Ovary (tissue), 9 donors: Measurements from ENCODE around the gene FGFRL1. TPM values are rescaled to one million over a fixed set of nuclear protein-coding genes. Genes with fewer than 3 reads are reported as not detected.

Experiments used
- DNase-seq, 5 donors: peaks; one replicate each; pipeline ENCODE4 v3.0.0-alpha.2; 2019 to 2020
- H3K27ac ChIP-seq, 2 donors: fragments of 200-600 bp; one replicate each; pipeline versions ENCODE4 v1.5.1 to v1.8.0; 2019 to 2022
- H3K27me3 ChIP-seq: fragments of 200-600 bp; one replicate; pipeline ENCODE4 v1.8.0; 2022
- H3K36me3 ChIP-seq: fragments of 200-600 bp; sonication (generic); one replicate; pipeline ENCODE4 v1.5.1; 2019
- H3K4me1 ChIP-seq: one replicate; pipeline ENCODE4 v1.8.1; 2013; ENCODE audit warnings: mild to moderate bottlenecking, moderate library complexity; ENCODE audit not compliant: insufficient read depth
- H3K4me3 ChIP-seq: fragments of 200-600 bp; sonication (generic); one replicate; pipeline ENCODE4 v1.5.1; 2017
- H3K9me3 ChIP-seq, 2 donors: fragments of 200-600 bp in 1 of 2; sonication (generic) in 1 of 2; one replicate each; pipeline versions ENCODE4 v1.5.1 to v1.8.1; 2013 to 2019; ENCODE audit warnings: mild to moderate bottlenecking in 1 of 2, moderate library complexity in 1 of 2
- CTCF ChIP-seq, 3 donors: fragments of 450-650 bp in 2 of 3; fragments of 200-600 bp in 1 of 3; IDR thresholded peaks; one replicate each; pipeline versions ENCODE4 v1.5.1 to v1.8.0; 2016 to 2022; ENCODE audit warnings: antibody characterized with exemption in 3 of 3, mild to moderate bottlenecking in 1 of 3
- EP300 ChIP-seq: sonication (generic); formaldehyde crosslinking; IDR thresholded peaks from one replicate; pipeline ENCODE4 v1.6.1; 2017; ENCODE audit warnings: antibody characterized with exemption
- POLR2A ChIP-seq: fragments of 450-650 bp; IDR thresholded peaks from one replicate; pipeline ENCODE4 v1.6.1; 2017; ENCODE audit warnings: antibody characterized with exemption, mild to moderate bottlenecking, moderate library complexity
- WGBS, 3 donors: extraction: QIAGEN DNeasy Blood & Tissue Kit in 1 of 3; methylation state at CpG; one replicate each; pipeline versions ENCODE4 v1.1.5 to v1.1.7; 2013 to 2017; 5-methylcytosine and 5-hydroxymethylcytosine counted together
- intact Hi-C, 4 donors: fragments of 100-400 bp; cut with DNase I; formaldehyde crosslinking; loops; one replicate each; pipeline versions ENCODE4 v1.11.0 to v1.15.1; 2022 to 2023
- polyA plus RNA-seq, 2 donors: library from polyadenylated mRNA; stranded (reverse); fragments of 200-250 nt in 1 of 2; fragments of 350-450 nt in 1 of 2; fragmentation: Illumina TruSeq in 1 of 2; extraction: RNeasy Lipid Tissue Mini Kit (QIAGEN cat#74804) in 1 of 2; gene quantifications; one replicate each; pipeline ENCODE4 v1.2.3, GENCODE V29; 2013 to 2014
- total RNA-seq, 7 donors: library from RNA; depleted of rRNA in 2 of 7; stranded (reverse); fragments of >200 nt in 2 of 7; fragmentation: NEBNext Ultra II Directional in 3 of 7; extraction: Animal tissue kit (Norgen Biotek cat#: 25700) in 3 of 7; gene quantifications; one replicate each; pipeline versions ENCODE4 v1.1.0 to v1.2.4, GENCODE V29; 2016 to 2023
- donor health status: DM: no; HTN: no; CAD: no; lungs with moderate emphysema.
- donor health status: DM: no; HTN: no; CAD: no.
- donor health status: Bipolar disorder and iron deficiency.
- donor health status: DM: yes; HTN: yes; CAD: no.
- donor health status: DM: no; HTN: no; CAD: no.
- donor health status: DM: yes; HTN: yes; CAD: no.

FGFRL1 gene
- total and polyA plus RNA-seq, 9 donors: 23.4 to 59.1 (median 38.7) TPM

GRCh38 chr4:967113-968104 lies 44.0 kb upstream of the FGFRL1 start:
- Histone ChIP-seq H3K4me3 (no peak overlapping the region), H3K36me3 (no peaks in the 10 kb centered on the region), H3K9me3 (no peaks in the 10 kb centered on the region), H3K27me3 (no peaks in the 10 kb centered on the region), H3K27ac (no peak overlapping the region), H3K4me1 (peaks cover 4% of the 10 kb centered on the region)
- DNase-seq: no peak
- no peak for TF ChIP-seq POLR2A
- TF ChIP-seq CTCF (IDR thresholded peaks at IDR 0.05): no peak
- intact Hi-C loops: no loop called here
- WGBS, 3 donors: 42 to 52% (median 47%) methylated on average over 51 to 76 of the region's 76 CpGs

- Histone ChIP-seq H3K9me3 (no peaks in the 10 kb centered on the region), H3K27ac (no peak overlapping the region), H3K27me3 (no peaks in the 10 kb centered on the region), H3K4me3 (no peak overlapping the region), H3K4me1 (peaks cover 8% of the 10 kb centered on the region), H3K36me3 (no peaks in the 10 kb centered on the region)
- 22 to 37% (median 25%) methylated on average over 16 to 24 of the region's 24 CpGs for WGBS, 3 donors
- TF ChIP-seq EP300: no peak
- TF ChIP-seq POLR2A: no peak
- no peak for TF ChIP-seq CTCF (IDR thresholded peaks at IDR 0.05)
- intact Hi-C loops: no loop called here
- no peak for DNase-seq
Measured at GRCh38 chr4:968221-968620, 43.2 kb upstream of the FGFRL1 start.

- no peak for DNase-seq
- Histone ChIP-seq H3K27ac (no peak overlapping the region), H3K4me3 (no peak overlapping the region), H3K27me3 (no peaks in the 10 kb centered on the region), H3K36me3 (no peaks in the 10 kb centered on the region), H3K9me3 (no peaks in the 10 kb centered on the region), H3K4me1 (peaks cover 8% of the 10 kb centered on the region)
- TF ChIP-seq POLR2A (no peak), EP300 (no peak)
- intact Hi-C loops: no loop called here
- 82 to 86% (median 83%) methylated on average over 18 to 23 of the region's 23 CpGs for WGBS, 3 donors
Measured at GRCh38 chr4:968621-969394, 42.6 kb upstream of the FGFRL1 start.

GRCh38 chr4:970046-970745 lies 41.2 kb upstream of the FGFRL1 start:
- TF ChIP-seq POLR2A (no peak), EP300 (no peak), CTCF (IDR thresholded peaks at IDR 0.05) (no peak)
- intact Hi-C loops: no loop called here
- H3K4me1 ChIP-seq: peaks cover 8% of the 10 kb centered on the region

More at GRCh38 chr4:970046-970745, 41.2 kb upstream of the FGFRL1 start:
- H3K27ac ChIP-seq: no peak overlapping the region
- H3K4me3 ChIP-seq: no peak overlapping the region
- H3K36me3 ChIP-seq: no peaks in the 10 kb centered on the region
- H3K27me3 ChIP-seq: no peaks in the 10 kb centered on the region
- no peaks in the 10 kb centered on the region for H3K9me3 ChIP-seq
- no peak for DNase-seq
- 91 to 93% (median 92%) methylated on average over 25 of the region's 25 CpGs for WGBS, 3 donors
